GM18502 (cell line): ENCODE data around the gene RER1.

Source experiments
- ATAC-seq: cut with Tn5 transposase; IDR thresholded peaks from one replicate; pipeline ENCODE4 v1.9.1; 2021; ENCODE audit warnings: mild to moderate bottlenecking; ENCODE audit not compliant: unreplicated experiment, poor library complexity

The RER1 gene

DNA sequence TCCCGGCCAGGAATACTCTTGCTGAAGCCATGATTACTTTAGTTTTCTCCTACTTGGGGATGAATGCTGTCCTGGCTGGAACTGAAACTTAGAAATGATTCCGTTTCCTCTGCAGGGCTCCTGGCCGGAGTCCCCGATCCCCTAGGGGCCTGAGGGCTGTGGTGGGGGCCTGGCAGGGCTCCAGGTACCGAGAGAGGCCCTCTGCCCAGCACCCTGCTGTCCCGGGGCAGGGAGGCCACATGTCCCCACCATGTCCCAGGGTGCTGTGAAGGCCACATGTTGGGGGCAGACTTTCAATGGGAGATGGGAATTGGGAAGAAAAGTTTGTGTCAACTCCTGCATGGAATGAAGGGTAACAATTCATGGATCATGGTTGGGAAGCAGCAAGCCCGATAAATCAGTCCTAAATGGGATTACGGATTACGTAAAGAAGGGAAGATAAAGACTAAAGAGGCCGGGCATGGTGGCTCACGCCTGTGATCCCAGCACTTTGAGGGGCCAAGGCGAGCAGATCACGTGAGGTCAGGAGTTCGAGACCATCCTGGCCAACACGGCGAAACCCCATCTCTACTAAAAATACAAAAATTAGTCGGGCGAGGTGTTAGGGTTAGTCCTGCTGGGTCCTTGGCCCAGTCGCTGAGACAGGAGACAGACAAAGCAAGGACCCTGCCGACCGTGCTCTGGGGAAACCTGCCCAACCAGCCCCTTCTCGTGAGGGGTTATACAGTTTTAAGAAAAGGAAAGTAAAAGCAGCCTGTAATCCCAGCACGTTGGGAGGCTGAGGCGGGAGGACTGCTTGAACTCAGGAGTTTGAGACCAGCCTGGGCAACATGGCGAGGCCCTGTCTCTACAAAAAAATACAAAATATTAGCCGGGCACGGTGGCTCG, 37.8 kb upstream of the RER1 start:
- ATAC-seq: no peak

DNA sequence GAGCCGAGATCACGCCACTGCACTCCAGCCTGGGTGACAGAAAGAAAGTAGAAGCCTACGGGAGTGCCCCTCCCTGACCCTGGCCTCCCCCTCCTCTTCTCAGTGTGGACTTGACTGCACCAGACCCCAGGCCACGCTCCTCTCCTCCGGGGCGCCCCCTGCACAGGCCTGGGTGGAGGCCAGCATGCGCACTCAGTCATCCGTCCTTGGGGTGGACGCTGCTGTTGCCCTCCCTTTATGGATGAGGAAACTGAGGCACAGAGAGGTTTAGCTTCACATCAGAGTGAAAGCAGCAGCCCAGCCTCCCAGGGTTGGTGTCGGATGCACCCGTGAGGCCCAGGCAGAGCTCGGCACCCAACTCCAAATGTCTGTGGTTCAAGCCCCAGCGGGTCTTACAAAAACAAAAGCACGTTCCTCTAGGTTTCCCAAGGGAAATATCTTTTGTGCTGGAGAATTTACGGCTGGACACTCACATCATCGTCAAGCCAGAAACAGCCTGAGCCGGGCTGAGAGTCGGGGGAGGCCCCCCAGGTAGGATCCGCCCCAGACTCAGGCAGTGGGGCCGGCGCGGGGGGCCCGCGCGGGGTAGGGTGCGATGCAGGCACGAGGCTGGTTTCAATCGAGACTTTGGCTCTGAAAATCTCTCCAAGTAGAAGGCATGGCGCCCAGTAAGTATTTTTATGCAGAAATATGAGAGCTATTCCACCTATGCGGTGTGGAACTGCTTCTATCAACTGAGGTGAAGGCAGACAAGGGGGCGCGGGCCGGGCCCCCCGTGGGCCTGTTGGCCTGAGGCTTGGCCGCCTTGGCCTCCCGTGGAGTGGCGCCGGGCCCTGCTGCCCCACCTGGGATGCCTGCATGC, 36.9 kb upstream of the RER1 start:
- no peak for ATAC-seq

DNA sequence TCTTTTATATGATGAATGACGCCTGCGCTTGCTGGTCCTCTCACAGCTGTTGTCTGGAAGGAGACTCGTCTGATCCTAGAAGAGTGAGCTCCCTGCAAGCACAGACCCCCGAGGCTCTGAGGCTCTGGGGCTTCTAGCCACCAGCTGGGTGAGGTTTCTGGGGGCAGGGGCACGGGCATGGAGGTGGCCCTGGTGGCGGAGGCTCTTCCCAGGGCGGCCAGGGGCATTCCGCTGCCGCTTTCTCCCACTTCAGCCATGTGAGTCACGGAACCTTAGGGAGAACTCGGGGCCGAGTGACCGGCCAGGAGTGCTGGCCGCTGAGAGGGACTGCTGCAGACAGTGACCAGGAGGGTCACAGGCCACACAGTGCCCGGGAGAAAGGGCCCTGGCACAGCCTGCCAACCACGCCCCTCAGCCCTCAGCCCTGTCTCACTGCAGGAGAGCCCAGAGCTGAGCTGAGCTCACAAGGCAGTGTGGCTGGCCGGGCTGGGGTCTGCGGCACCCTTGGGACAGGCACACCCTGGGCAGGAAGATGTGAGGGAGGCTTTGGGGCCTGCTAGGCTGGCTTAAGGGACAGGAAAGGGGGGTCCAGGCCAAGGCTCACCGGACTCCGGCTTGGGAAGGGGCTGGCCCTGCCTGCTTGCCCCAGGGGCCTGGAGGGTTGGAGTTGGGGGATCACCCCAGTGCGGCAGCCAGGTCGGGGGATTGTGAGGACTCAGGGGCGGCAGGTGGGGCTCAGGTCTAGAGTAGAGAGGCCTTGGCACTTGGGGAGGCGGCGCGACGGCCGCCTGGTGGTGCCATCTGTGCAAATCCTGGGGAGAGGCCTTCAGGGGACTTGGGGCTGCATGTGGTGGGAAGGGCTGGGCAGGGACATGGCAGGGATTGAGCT, 36.0 kb upstream of the RER1 start:
- ATAC-seq: no peak

DNA sequence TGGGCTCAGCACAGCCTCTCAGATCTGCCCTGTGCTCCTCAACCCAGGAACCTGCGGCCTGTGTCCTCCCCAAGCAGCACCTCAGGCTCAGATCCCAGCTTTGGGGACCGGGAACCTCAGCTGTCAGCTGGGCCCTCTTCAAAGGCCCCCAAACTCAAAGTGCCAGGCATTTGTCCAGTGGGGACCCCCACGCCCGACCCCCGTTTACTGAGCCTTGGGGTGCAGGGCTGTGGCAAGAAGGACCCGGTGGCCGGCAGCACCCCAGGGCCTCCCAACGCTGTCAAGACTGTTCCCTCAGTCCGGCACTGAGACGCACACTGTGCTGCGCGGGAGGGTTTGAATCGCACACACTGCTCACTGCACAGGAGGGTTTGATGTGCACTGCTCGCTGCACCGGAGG, 35.2 kb upstream of the RER1 start:
- no peak for ATAC-seq

DNA sequence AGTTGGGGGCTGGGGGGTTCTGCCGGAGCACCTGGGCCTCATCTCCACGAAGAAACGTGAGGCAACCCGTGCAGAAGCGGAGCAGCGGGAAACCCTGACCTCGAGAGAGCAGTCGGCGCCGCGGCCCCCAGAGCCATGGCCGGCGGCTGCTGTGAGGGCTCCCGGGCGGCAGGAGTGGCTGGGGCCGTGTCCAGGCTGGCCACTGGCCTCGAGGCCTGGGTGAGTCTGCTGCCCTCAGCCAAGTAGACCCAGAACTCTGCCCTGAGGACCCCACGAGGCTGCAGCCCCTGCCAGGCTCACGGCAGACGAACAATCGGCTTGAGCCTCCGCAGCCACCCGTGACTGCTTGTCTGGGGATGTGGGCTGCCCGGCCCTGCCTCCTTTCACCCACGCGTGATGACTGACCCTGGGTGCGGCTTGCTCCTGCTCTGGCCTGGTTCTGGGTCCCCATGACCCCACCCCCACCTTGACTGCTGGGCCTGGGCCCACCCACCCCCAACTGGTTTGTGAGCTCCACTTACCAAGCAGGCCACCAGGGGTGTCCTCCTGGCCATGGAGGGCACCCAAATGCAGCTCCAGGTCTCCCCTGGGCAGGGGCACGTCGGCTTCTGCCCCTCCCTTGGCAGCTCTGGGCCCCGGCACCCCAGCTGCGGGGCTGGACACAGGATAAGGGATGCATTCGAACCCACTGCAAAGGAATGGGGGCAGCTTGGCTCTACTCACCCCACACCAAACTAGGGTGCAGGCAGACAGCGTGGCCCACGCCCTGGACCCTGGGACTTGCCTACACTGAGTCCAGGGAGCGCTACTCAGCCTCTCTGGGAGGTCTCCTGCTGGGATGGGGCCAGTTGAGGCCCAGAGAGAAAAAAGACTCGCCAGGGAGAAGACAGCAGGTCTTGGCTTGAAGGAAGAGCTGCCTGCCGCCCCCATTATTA, 34.5 kb upstream of the RER1 start:
- ATAC-seq: no peak

DNA sequence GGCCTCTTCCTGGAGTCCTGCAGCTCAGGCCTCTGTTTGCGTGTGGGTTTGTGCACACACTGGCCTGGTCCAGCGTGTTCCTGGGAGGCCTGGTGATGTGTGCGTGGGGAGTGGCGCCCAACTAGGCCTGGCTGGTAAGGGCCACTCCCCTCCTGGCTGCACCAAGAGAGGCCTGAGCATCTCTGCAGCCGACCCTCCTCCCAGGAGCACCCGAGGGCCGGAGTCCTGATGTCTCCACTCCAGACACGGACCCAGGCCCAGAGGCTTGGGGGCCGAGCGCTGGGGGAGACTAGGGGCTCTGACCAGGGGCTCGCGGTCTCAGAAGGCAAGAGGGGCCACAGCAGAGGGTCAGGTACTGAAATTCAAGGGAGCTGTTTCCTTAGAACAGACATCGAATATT, 33.6 kb upstream of the RER1 start:
- ATAC-seq: no peak

DNA sequence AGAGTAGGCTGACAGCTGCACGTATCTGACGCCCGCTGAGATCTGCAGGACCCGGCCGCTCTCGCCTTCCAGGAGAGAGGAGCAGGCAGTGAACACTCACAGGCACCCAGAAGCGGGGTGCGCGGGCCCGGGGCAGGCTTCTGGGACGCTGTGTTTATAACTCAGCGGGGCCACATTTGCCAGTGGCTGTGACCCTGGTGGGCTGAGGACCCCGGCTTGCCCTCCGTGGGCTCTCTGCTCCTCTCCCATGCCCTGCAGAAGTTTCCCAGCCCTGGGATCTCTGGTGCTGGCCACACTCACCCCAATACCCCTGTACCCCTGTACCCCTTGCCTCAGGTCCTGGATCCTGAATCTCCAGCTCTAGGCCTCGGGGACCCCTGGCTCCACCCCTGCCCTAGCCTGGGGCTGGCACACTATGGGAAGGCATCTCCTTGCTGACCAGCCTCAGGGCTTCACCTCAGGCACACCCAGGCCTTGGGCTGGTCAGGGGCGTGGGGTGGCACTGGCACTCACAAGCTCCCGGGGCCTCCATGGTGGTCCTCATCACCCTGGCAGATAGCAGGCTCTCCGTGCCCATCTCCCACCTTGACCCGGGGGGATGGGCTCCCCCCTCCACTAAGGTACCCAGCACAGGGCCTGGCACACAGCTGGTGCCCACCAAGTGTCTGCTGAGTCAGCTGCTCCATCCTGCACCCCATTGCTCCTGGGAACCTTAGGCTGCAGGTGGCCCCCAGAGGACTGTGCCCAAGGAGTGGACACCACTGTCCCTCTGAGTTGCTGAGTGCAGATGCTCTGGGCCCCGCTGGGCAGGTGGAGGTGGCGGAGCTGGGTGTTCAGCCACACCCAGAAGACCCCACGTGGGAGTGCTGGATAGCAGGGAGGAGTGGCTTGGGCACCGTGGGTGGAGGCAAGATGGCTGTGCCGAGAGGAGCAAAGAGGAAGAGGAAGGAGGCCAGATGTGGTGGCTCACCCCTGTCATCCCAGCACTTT, 32.7 kb upstream of the RER1 start:
- no peak for ATAC-seq

DNA sequence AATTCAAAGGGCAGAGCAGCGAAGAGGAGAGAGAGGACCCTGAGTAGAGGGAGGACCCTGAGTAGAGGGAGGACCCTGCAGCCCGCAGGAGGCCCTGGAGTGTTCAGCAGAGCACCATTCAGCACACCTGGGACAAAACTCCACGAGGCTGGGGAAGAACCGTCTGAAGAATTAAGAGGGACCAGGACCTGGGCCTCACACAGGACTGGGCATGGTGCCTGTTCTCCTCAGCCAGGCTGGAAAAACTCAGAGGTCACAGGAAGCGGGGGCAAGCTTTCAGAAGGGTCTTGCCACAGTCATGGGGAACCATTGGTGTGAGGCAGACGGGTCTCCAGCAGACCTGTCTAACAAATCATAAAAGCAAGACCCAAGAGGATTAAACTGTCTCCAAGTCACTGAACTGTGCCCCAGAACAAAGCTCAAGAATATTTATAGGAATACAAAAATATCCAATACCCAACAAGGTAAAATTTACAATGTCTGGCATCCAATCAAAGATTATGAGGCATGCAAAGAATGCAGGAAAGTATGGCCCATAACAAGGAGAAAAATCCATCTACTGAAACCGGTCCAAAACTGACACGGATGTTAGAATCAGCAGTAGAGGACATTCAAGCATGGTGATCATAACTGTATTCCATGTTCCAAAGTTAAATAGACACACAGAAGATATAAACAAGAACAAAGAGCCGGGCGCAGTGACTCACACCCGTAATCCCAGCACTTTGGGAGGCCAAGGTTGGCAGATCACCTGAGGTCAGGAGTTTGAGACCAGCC, 30.9 kb upstream of the RER1 start:
- no peak for ATAC-seq

DNA sequence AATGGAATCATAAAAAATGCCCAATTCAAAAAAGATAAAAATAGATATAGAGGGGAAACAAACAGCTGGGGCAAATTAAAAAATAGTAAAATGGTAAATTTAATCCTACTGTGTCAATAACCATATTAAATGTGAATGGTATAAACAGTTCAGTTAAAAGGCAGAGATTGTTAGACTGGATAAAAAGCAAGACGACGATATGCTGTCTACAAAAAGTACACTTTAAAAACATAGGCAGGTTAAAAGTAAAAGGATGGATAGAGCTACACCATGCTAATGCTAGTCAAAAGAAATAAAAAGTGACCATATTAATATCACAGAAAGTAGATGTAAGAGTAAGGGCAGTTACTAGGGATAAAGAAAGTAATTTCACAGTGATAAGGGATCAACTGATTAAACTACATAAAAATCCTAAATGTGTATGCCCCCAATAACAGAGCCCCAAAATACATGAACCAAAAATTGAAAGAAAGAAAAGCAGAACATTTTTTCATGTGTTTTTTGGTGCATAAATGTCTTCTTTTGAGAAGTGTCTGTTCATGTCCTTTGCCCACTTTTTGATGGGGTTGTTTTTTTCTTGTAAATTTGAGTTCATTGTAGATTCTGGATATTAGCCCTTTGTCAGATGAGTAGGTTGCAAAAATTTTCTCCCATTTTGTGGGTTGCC, 27.7 kb upstream of the RER1 start:
- ATAC-seq: no peak

DNA sequence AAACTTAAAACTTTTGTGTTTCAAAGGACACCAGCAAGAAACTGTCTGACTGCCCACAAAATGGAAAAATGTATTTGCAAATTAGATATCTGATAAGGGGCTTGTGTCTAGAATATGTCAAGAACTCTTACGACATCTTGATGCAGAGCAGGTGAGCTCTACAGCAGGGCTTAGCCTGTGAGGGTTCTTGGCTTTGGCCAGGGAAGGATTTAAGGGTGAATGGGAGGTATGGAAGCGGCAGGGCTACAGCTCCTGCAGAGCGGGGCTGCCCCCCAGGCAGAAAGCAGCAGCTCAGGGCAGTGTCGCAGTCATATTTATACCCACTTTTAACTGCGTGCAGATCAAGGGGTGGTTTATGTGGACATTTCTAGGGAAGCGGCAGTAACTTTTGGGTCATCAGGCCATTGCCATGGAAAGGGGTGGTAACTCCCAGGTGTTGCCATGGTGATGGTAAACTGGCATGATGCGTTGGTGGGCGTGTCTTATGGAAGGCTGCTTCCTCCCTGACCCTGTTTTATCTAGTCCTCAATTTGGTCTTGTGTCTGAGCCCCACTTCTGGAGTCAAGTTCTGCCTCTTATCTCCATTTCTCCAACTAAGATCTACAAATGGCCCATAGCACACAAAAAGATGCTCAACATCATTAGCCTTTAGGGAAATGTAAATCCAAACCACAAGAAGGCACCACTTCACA, 23.4 kb upstream of the RER1 start:
- no peak for ATAC-seq

DNA sequence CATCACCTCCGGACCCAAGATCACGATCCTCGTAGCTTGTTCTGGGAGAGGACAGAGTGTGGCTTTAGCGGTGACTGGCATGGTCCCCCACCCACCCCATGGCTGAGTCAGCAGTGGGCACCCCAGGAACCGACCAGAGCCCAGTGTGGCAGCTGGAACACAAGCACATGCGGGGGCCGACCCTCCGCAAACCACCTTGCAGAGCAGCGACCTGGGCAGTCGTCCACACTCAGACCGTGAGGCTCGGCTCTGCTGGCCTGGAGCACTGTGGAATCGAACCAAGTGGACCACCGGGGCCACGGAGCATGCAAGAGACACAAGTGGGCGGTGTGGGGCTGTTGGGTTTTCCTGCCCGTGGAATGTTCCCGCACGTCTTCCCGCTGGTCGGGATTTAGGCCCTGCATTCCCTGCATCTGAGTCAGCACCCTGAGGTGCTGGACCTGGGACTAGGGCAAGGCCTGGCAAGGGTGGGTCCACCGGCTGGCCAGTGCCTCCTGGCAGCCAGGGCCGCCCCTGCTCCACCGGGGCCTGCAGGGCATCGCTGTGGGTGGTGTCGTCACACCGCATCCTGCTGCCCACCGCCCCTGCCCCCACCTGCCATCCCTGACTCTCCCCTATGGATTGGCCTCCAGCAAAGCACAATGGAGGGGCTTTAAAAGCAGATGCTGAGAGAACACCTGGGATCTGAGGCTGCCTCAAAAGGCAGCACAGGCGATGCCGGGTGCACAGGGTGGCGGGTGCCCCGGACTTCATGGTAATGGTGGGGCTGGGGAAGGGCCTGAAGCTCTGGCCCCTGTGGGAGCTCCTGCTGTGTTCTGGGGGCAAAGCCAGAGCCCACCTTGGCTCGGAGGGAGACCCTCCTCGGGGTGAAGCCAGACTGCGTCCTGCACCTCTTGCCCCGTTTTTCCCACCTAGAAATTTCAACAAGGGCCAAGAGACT, 18.8 kb upstream of the RER1 start:
- no peak for ATAC-seq

DNA sequence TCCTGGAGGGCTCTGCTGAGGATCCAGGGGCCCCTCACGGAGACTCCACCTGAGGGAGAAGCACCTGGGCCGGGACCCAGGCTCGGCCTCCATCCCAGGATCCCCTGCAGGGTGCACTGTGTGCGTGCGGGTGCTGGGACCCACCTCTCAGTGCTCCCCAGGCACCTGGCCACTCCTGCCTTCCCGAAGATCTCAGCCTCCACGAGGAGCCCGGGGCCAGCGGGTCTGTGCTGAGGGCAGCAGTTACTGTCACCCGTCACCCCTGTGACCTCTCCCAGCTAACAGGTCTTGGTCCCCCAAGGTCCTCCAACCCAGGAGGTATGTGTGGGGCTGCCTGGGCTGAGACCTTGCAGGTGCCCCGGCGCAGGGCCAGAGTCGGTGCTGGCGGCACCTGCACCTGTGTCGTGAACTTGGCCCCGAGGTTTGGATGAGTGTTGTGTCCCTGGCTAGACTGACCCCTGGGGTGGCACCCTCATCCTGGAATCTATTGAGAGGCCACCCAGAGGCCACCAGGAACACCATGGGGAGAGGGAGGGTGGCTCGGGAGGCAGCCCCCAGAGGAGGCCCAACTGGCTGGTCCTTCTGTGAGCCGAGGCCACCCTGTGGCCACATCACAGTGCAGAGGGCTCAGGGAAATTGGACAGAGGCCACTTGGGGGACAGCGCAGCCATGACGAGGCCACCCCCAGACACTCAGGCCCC, 17.9 kb upstream of the RER1 start:
- ATAC-seq: no peak

DNA sequence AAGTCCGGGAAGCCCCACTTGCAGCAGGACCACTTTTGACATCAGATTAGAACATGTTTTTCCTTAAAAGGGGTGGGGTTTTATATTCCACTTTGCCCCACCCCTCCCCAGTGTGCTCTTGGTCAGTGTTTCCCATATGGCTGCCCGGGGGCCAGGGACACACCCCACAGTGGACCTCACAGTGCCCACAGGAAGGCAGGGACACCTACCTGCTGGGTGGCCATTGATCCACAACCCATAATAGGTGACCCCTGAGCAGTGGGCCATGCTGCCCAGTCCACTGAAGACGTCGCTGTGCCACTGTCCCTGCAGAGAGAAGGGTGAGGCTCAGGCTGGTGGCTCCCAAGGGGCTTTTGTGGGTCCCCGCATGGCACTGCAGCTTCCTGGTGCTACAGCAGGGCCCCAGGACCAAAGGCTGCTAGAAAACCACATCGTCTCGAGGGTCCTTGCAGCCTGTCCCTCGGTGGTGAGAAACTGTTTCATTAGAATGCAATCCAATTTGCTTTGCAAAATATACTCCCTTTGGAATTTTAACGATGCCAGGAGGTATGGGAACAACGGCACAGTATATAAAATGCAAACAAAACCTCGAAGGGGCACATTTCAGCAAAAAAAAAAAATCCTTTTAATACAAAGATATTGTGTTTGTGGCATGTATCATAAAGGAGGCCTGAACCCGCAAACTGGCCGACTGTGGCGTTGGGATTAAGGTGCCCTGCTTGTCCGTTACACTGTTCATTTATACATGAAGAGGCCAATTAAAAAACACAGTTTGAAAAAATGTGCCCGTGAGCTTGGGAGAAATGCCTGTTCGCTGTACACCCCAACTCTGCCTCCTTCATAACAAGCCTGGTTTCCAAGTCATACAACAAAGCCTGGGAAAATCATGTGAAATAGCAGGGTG, 17.1 kb upstream of the RER1 start:
- no peak for ATAC-seq
